Activated T-helper 1 cell treated with anti-CD3 and anti-CD28 coated beads, Interleukin-12 subunit alpha, Interleukin-12 subunit beta, Interleukin-2, Interleukin-4 antibody, amounts not matched to agents 30 ng/mL and 10 ng/mL and 1 ng/mL, durations not matched to agents 14 hours and 24 hours and 36 hours (primary cell): ENCODE data around the gene CATSPERZ. TPM values are rescaled to one million over a fixed set of nuclear protein-coding genes. Genes with fewer than 3 reads are reported as not detected.

Source experiments
- DNase-seq: peaks from one replicate; pipeline ENCODE4 v3.0.0; 2021; ENCODE audit warnings: low spot score
- H3K27ac Mint-ChIP-seq: one replicate; pipeline ENCODE4 v1.8.0; 2021; ENCODE audit warnings: mild to moderate bottlenecking, mixed read lengths
- H3K27me3 Mint-ChIP-seq: one replicate; pipeline ENCODE4 v1.8.0; 2022; ENCODE audit warnings: mild to moderate bottlenecking, moderate library complexity, mixed read lengths; ENCODE audit not compliant: insufficient read depth
- H3K36me3 Mint-ChIP-seq: one replicate; pipeline ENCODE4 v1.8.0; 2021; ENCODE audit warnings: low read depth, mixed read lengths
- H3K4me1 Mint-ChIP-seq: one replicate; pipeline ENCODE4 v1.8.0; 2021; ENCODE audit warnings: low read depth, mixed read lengths
- H3K4me3 Mint-ChIP-seq: one replicate; pipeline ENCODE4 v1.8.0; 2021; ENCODE audit warnings: mild to moderate bottlenecking, moderate library complexity, mixed read lengths
- H3K9me3 Mint-ChIP-seq: one replicate; pipeline ENCODE4 v1.8.0; 2021; ENCODE audit warnings: mixed read lengths
- intact Hi-C: fragments of 100-400 bp; cut with micrococcal nuclease; formaldehyde crosslinking; loops from one replicate; pipeline ENCODE4 v1.15.1; 2024
- total RNA-seq: library from RNA; stranded (reverse); gene quantifications from 2 replicates; pipeline ENCODE4 v1.2.3, GENCODE V29; 2022

Gene CATSPERZ
- total RNA-seq, 1 donor from 2014 or later = 0.47 TPM

DNA sequence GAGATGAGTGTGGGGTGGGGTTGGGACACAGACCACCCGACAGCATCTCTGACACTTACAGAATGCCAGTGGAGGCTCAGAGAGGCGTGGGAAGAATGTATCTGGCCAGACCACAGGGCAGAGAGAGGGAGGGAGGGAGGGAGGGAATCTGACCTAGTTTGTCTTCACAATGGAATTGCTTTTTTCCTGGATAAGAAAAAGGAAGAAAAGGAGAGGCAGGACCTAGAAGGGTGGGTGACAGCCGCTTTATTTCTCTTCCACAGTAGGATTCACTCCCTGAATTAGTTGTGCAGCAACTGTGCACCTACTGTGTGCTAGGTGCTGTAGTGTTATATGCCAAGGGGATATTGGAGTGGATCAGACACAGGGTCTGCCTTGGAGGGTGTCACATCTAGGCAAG lies 5.4 kb upstream of the CATSPERZ start:
- Mint-ChIP-seq H3K27me3 (peaks cover 81% of the 10 kb centered on the region), H3K4me1 (peaks cover 11% of the 10 kb centered on the region), H3K36me3 (peaks cover 8% of the 10 kb centered on the region), H3K4me3 (no peak overlapping the region), H3K9me3 (no peaks in the 10 kb centered on the region), H3K27ac (no peak overlapping the region)
- no peak for DNase-seq
- intact Hi-C loops = no loop called here

DNA sequence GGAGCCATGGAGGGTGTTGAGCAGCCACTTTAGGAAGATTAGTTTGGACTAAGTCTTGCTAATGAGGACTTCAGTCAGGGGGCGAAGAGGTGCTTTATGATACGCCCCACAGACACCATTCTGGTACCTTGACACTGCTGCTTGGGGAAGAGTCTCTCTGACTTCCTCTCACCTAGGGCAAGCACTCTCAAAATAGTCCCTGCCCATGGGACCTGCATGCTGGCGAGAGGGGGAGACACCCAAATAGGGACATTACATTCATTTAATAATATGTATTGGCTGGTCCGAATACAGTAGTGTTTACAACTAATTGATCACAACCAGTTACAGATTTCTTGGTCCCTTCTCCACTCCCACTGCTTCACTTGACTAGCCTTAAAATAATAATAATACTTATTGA lies 4.4 kb upstream of the CATSPERZ start:
- intact Hi-C loops = no loop called here
- Mint-ChIP-seq H3K36me3 (peaks cover 7% of the 10 kb centered on the region), H3K4me3 (no peak overlapping the region), H3K27ac (no peak overlapping the region), H3K27me3 (peaks cover 80% of the 10 kb centered on the region), H3K9me3 (no peaks in the 10 kb centered on the region), H3K4me1 (peaks cover 13% of the 10 kb centered on the region)
- DNase-seq = no peak

- H3K9me3 Mint-ChIP-seq = no peaks in the 10 kb centered on the region
- intact Hi-C loops = no loop called here
- peaks cover 78% of the 10 kb centered on the region for H3K27me3 Mint-ChIP-seq
- no peak overlapping the region for H3K27ac Mint-ChIP-seq
- H3K36me3 Mint-ChIP-seq = peaks cover 5% of the 10 kb centered on the region
- peaks cover 13% of the 10 kb centered on the region for H3K4me1 Mint-ChIP-seq
- H3K4me3 Mint-ChIP-seq = no peak overlapping the region
- DNase-seq = no peak
Observed at GRCh38 chr11:64296236-64296635, 3.9 kb upstream of the CATSPERZ start.

GRCh38 chr11:64296830-64297698 lies 3.1 kb upstream of the CATSPERZ start:
- peaks cover 83% of the 10 kb centered on the region for H3K27me3 Mint-ChIP-seq
- H3K36me3 Mint-ChIP-seq = peaks cover 5% of the 10 kb centered on the region
- H3K27ac Mint-ChIP-seq = no peak overlapping the region
- H3K4me3 Mint-ChIP-seq = no peak overlapping the region
- DNase-seq = no peak
- intact Hi-C loops = no loop called here
- H3K4me1 Mint-ChIP-seq = peaks cover 13% of the 10 kb centered on the region
- no peaks in the 10 kb centered on the region for H3K9me3 Mint-ChIP-seq

DNA sequence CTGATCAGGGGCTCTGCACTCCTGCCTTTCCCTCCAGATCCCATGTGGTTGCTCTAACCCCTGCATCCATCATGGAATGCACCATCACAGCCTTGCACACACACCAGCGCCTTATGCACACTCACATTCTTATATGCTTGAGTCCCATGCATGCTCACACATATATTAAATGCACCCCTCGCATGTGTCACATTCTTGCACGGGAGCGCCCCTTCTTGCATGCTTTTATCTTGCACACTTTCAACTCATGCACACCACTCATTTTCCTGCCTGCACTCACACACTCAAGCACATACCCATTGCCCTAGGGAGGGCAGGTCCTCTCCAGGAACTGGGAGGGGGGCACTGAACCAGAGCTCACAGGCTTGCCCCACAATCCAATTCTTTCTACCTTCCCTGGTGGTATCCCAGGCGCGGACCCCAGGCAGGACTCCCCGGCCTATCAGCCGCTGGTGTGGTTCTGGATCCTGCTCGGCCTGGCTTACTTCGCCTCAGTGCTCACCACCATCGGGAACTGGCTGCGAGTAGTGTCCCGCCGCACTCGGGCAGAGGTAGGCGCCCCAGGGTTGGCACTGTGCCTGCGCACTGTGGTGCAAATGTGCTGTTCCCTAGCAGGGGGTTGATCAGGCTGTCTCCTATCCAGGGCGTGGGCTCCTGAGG lies 2.3 kb upstream of the CATSPERZ start:
- Mint-ChIP-seq H3K4me1 (peaks cover 13% of the 10 kb centered on the region), H3K27ac (no peak overlapping the region), H3K9me3 (no peaks in the 10 kb centered on the region), H3K27me3 (peaks cover 80% of the 10 kb centered on the region), H3K36me3 (peaks cover 5% of the 10 kb centered on the region), H3K4me3 (no peak overlapping the region)
- intact Hi-C loops = no loop called here
- DNase-seq = no peak

DNA sequence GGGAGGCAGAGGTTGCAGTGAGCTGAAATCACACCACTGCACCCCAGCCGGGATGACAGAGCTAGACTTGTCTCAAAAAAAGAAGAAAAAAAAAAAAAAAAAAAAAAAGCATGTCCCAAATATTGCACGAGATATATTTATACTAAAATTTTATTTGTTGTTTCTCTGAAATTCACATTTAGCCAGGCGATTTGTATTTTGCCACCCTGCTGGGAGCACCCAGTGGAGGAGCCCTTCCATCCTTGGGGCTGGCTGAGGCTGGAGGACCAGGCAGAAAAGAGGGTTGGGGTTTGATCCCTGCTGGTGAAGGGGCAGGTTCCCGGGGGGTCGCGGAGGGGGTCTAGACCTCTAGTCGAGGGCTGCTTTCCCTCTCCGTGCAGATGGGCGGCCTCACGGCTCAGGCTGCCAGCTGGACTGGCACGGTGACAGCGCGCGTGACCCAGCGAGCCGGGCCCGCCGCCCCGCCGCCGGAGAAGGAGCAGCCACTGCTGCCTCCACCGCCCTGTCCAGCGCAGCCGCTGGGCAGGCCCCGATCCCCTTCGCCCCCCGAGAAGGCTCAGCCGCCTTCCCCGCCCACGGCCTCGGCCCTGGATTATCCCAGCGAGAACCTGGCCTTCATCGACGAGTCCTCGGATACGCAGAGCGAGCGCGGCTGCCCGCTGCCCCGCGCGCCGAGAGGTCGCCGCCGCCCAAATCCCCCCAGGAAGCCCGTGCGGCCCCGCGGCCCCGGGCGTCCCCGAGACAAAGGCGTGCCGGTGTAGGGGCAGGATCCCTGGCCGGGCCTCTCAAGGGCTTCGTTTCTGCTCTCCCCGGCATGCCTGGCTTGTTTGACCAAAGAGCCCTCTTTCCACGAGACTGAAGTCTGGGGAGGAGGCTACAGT lies 952 bp upstream of the CATSPERZ start:
- intact Hi-C loops = no loop called here
- H3K27me3 Mint-ChIP-seq = peaks cover 67% of the 10 kb centered on the region
- peaks cover 16% of the 10 kb centered on the region for H3K4me1 Mint-ChIP-seq
- DNase-seq = no peak
- no peaks in the 10 kb centered on the region for H3K9me3 Mint-ChIP-seq
- H3K36me3 Mint-ChIP-seq = peaks cover 5% of the 10 kb centered on the region
- H3K27ac Mint-ChIP-seq = peak overlapping the region; percentile 72
- H3K4me3 Mint-ChIP-seq = peak overlapping the region; percentile 51

DNA sequence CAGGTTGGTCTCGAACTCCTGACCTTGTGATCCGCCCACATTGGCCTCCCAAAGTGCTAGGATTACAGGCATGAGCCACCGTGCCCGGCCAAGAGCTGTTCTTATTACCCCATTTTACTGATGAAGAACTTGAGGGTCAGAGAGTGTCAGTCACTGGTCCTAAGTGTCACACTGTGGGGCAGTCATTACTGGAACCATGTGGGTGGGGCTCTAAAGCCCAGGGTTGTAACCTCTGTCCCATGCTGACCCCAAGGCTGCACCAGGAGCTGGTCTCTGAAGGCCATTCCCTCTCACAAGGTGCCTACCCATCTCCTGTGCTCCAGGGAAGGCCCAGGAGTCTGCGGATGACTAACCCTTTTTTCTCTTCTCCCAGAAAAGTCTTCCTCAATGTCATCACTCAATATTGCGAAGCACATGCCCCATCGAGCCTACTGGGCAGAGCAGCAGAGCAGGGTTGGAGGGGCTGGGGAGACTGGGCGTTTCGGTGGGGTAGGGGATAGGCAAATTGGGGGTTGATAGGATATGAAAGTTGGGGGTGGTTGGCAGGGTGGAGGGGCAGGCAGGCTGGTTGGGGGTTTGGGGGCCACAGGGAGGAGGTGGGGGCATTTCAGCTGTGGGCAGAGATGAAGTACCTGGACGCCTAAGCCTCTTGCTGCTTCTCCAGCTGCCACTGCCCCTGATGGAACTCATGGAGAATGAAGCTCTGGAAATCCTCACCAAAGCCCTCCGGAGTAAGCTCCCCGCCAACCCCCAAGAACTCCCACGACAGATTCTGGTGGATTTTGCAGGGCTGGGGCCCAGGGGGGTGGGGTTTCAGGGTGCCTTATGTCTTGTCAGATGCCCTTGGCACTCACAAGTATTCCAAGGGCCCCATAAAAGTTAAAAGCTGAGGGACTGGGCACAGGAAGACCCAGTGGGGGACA lies 3.2 kb downstream of the CATSPERZ start:
- Mint-ChIP-seq H3K27me3 (peaks cover 27% of the 10 kb centered on the region), H3K4me3 (peak overlapping the region; percentile 91)

GRCh38 chr11:64304032-64304315 lies 3.8 kb downstream of the CATSPERZ start:
- Mint-ChIP-seq H3K27ac (peak overlapping the region; percentile 98), H3K9me3 (no peaks in the 10 kb centered on the region), H3K4me1 (peaks cover 18% of the 10 kb centered on the region), H3K4me3 (peak overlapping the region; percentile 91), H3K27me3 (peaks cover 21% of the 10 kb centered on the region), H3K36me3 (peaks cover 10% of the 10 kb centered on the region)
- intact Hi-C loops = loop anchor here (1.0 to 2.0 kb wide), 2 partner anchors 100 to 303 kb away; no protein-coding TSS in a partner anchor
- no peak for DNase-seq

More for the DNA sequence above, 3.2 kb downstream of the CATSPERZ start:
- intact Hi-C loops = loop anchor here (1.0 to 2.0 kb wide), 2 partner anchors 99 to 303 kb away; no protein-coding TSS in a partner anchor
- Mint-ChIP-seq H3K4me1 (peaks cover 18% of the 10 kb centered on the region), H3K36me3 (peaks cover 10% of the 10 kb centered on the region), H3K27ac (peak overlapping the region; percentile 23), H3K9me3 (no peaks in the 10 kb centered on the region)
- DNase-seq = no peak

GRCh38 chr11:64304316-64305072 lies 4.3 kb downstream of the CATSPERZ start:
- H3K9me3 Mint-ChIP-seq = no peaks in the 10 kb centered on the region
- H3K27ac Mint-ChIP-seq = peak overlapping the region; percentile 98
- H3K36me3 Mint-ChIP-seq = peaks cover 10% of the 10 kb centered on the region
- peak overlapping the region; percentile 91 for H3K4me3 Mint-ChIP-seq
- DNase-seq = peak; percentile 86
- peaks cover 18% of the 10 kb centered on the region for H3K4me1 Mint-ChIP-seq
- intact Hi-C loops = loop anchor here (1.0 to 2.0 kb wide), 13 partner anchors 13 to 466 kb away; partner anchors contain the start of genes CCDC88B, DNAJC4, FKBP2 and GPR137
- H3K27me3 Mint-ChIP-seq = peaks cover 19% of the 10 kb centered on the region

DNA sequence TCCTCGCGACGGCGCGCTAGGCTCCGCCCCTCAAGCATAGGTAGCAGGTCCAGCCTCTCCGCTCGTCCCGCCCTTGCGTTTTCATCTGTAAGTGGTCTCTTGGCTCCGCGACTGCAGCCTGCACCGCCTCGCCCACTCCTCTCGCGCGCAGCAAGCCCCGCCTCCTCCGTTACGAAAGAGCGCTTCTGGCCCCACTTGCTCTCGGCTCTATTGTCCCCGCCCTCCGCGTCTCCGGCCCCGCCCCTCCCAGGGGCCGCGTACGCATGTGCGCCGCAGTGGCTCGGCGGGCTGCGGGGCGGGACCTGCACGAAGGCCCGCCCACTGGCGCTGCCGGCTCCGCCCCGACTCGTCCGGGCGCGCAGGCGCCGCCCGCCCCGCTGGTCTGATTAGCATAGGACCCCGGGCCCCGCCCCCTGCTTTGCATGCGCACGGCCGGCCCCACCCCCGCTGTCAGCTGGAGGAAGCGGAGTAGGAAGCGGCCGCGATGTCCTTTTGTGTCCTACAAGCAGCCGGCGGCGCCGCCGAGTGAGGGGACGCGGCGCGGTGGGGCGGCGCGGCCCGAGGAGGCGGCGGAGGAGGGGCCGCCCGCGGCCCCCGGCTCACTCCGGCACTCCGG lies 5.0 kb downstream of the CATSPERZ start, which contains the start of gene ESRRA:
ESRRA (plus strand) TSS at position 450 of the 616 bp plus-strand sequence. CDS start 1,656 bp downstream, outside the sequence.
- peaks cover 18% of the 10 kb centered on the region for H3K4me1 Mint-ChIP-seq
- H3K9me3 Mint-ChIP-seq = no peaks in the 10 kb centered on the region
- H3K27me3 Mint-ChIP-seq = peaks cover 14% of the 10 kb centered on the region
- H3K36me3 Mint-ChIP-seq = peaks cover 8% of the 10 kb centered on the region
- intact Hi-C loops = loop anchor here (1.0 to 2.0 kb wide), 12 partner anchors 12 to 467 kb away; partner anchors contain the start of genes CCDC88B, DNAJC4, FKBP2 and GPR137
- peak; percentile 99 for DNase-seq
- peak within 1 kb of the TSS; percentile 92 for H3K4me3 Mint-ChIP-seq
- H3K27ac Mint-ChIP-seq = peak within 1 kb of the TSS; percentile 98
